ENCODE measurements around the gene FAM241B. TPM values are rescaled to one million over a fixed set of nuclear protein-coding genes. Genes with fewer than 3 reads are reported as not detected.

The FAM241B gene, protein sequence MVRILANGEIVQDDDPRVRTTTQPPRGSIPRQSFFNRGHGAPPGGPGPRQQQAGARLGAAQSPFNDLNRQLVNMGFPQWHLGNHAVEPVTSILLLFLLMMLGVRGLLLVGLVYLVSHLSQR
- 13.7 and 14.7 TPM in 2 replicates for total RNA-seq (2021)
- long read RNA-seq, transcript FAM241B-201 (4 exons, 1,065 nt), result major isoform, 31 of 56 reads
- long read RNA-seq, partial matches to known transcripts, result 7 of 56 reads
- long read RNA-seq, other reads (novel, unspliced or antisense), result 16 of 56 reads

DNA sequence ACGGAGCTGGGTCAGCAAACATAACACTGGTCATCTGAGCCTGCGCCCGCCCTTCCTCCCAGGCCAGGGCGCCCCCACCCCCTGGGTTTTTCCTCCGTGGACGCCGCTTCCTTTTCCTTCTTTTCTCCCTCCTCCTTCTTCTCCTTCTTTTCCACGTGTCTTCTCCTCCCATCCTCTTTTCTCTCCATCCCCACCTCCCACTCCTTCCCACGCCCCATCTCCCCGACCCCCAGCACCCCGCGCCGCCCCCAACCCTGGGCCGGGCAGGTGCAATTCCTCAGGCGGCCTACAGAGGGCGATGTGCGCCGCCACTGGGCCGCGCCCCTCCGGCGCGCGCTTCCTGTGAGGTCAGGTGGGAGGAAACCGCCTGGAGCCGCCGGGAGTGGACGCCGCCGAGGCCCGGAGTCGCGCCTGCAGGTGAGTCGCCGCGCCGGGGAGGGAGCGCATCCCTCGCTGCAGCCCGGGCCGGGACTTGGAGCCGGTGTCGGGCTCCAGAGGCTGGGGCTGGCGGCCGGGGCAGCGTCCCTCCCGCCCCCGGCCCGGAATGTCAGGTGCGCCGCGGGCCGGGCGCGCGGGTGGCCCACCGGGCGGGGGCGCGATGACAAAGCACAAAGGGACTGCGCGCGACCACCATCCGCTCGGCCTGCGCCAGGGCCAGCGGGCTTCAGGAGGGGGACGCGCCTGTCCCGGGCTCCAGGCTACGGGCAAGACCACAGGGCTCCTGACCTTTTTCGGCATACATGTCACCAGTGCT is at the start of gene FAM241B:
Gene FAM241B (plus strand): TSS at position 351 of the 754 bp plus-strand sequence. CDS start 1,497 bp downstream, outside the sequence.
- Mint-ChIP-seq H3K27ac (no peak within 1 kb of the TSS), H3K4me3 (peak within 1 kb of the TSS; percentile 69 to 81), H3K36me3 (ENCODE audit: insufficient read depth in 1 of 3, low read depth in 3 of 3) (peaks cover 16 to 26% (median 23%) of the 10 kb centered on the region in 3 experiments), H3K27me3 (ENCODE audit: low read depth) (peaks cover 41% of the 10 kb centered on the region), H3K4me1 (peaks cover 5 to 12% of the 10 kb centered on the region in 2 experiments), H3K9me3 (no peaks in the 10 kb centered on the region)
- Histone ChIP-seq H3K27ac (ENCODE audit: insufficient read length, low read depth, low read length) (no peak within 1 kb of the TSS), H4K5ac (ENCODE audit: insufficient read length, low read depth, low read length) (no peak within 1 kb of the TSS), H3K18ac (ENCODE audit: insufficient read length, low read depth, low read length) (no peak within 1 kb of the TSS), H3K23me2 (ENCODE audit: insufficient read length, low read depth, low read length, poor library complexity, severe bottlenecking) (no peaks in the 10 kb centered on the region), H3K4me1 (ENCODE audit: insufficient read depth, low read length) (peaks cover 5% of the 10 kb centered on the region; the same call in 1 of the 2 replicates), H4K91ac (ENCODE audit: insufficient read length, low read depth, low read length) (no peak within 1 kb of the TSS), H3T11ph (ENCODE audit: low read length) (no peak within 1 kb of the TSS), H3K27me3 (ENCODE audit: insufficient read depth, low read length) (no peaks in the 10 kb centered on the region), H3K4me2 (ENCODE audit: insufficient read depth, insufficient read length, low read length) (peak within 1 kb of the TSS; percentile 60), H3K23ac (ENCODE audit: insufficient read length, low read depth, low read length) (no peak within 1 kb of the TSS), H3K14ac (ENCODE audit: insufficient read depth, low read length) (peak within 1 kb of the TSS; percentile 14), H3K56ac (ENCODE audit: insufficient read length, low read depth, low read length) (no peak within 1 kb of the TSS), H3K79me2 (ENCODE audit: insufficient read depth, low read length) (no peaks in the 10 kb centered on the region; the same call in 1 of the 2 replicates), H2BK20ac (ENCODE audit: low read depth, low read length, poor library complexity, severe bottlenecking) (no peak within 1 kb of the TSS), H3K9me3 (ENCODE audit: control insufficient read depth, low read depth, low read length) (no peaks in the 10 kb centered on the region), H4K8ac (replicated peaks; ENCODE audit: insufficient read length, low read depth, low read length) (no peak within 1 kb of the TSS), H3K79me1 (ENCODE audit: insufficient read depth, low read depth, low read length, poor library complexity, severe bottlenecking) (peaks cover 5% of the 10 kb centered on the region), H2BK5ac (ENCODE audit: insufficient read length, low read length) (no peak within 1 kb of the TSS), H2BK12ac (ENCODE audit: insufficient read length, low read depth, low read length) (no peak within 1 kb of the TSS), H2BK120ac (ENCODE audit: low read depth, low read length, poor library complexity, severe bottlenecking) (no peak within 1 kb of the TSS), H3K4ac (ENCODE audit: low read depth, low read length) (no peak within 1 kb of the TSS), H2AK5ac (ENCODE audit: insufficient read length, low read length) (no peak within 1 kb of the TSS), H2AFZ (ENCODE audit: low read length) (no peak within 1 kb of the TSS), H4K20me1 (ENCODE audit: control insufficient read depth, insufficient read depth, insufficient read length) (no peaks in the 10 kb centered on the region), H3K9ac (ENCODE audit: extremely low read depth, insufficient read length, low read length) (peak within 1 kb of the TSS; percentile 29), H2BK15ac (ENCODE audit: low read depth, low read length) (no peak within 1 kb of the TSS)
- WGBS (ENCODE audit: extremely low coverage, insufficient read length, low lambda C conversion rate), result 100% methylated on average over 1 of the region's 72 CpGs
- peak; percentile 83 for DNase-seq
- TF ChIP-seq, protein P1, sequence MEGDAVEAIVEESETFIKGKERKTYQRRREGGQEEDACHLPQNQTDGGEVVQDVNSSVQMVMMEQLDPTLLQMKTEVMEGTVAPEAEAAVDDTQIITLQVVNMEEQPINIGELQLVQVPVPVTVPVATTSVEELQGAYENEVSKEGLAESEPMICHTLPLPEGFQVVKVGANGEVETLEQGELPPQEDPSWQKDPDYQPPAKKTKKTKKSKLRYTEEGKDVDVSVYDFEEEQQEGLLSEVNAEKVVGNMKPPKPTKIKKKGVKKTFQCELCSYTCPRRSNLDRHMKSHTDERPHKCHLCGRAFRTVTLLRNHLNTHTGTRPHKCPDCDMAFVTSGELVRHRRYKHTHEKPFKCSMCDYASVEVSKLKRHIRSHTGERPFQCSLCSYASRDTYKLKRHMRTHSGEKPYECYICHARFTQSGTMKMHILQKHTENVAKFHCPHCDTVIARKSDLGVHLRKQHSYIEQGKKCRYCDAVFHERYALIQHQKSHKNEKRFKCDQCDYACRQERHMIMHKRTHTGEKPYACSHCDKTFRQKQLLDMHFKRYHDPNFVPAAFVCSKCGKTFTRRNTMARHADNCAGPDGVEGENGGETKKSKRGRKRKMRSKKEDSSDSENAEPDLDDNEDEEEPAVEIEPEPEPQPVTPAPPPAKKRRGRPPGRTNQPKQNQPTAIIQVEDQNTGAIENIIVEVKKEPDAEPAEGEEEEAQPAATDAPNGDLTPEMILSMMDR (conservative IDR thresholded peaks at IDR 0.05), result peak; percentile 100

All from H9 (cell line).